Ishikawa (cell line): ENCODE measurements around the gene RNF111.

Source experiments
- CEBPB ChIP-seq: IDR thresholded peaks from 2 replicates; pipeline ENCODE4 v1.6.1; 2012
- CREB1 ChIP-seq: IDR thresholded peaks from 2 replicates; pipeline ENCODE4 v1.6.1; 2012; ENCODE audit warnings: low read depth
- EGR1 ChIP-seq: IDR thresholded peaks from 2 replicates; pipeline ENCODE4 v1.6.1; 2012
- EP300 ChIP-seq: IDR thresholded peaks from 2 replicates; pipeline ENCODE4 v1.6.1; 2012; ENCODE audit warnings: borderline replicate concordance
- FOXM1 ChIP-seq: IDR thresholded peaks from 2 replicates; pipeline ENCODE4 v1.6.1; 2012; ENCODE audit warnings: low read depth, borderline replicate concordance
- MAX ChIP-seq: IDR thresholded peaks from 2 replicates; pipeline ENCODE4 v1.6.1; 2012
- REST ChIP-seq: IDR thresholded peaks from 2 replicates; pipeline ENCODE4 v1.6.1; 2012; ENCODE audit warnings: low read depth, mild to moderate bottlenecking
- TAF1 ChIP-seq: IDR thresholded peaks from 2 replicates; pipeline ENCODE4 v1.6.1; 2012; ENCODE audit warnings: low read depth, mild to moderate bottlenecking
- USF1 ChIP-seq: IDR thresholded peaks from 2 replicates; pipeline ENCODE4 v1.6.1; 2012
- YY1 ChIP-seq: IDR thresholded peaks from 2 replicates; pipeline ENCODE4 v1.6.1; 2012; ENCODE audit warnings: low read depth

DNA sequence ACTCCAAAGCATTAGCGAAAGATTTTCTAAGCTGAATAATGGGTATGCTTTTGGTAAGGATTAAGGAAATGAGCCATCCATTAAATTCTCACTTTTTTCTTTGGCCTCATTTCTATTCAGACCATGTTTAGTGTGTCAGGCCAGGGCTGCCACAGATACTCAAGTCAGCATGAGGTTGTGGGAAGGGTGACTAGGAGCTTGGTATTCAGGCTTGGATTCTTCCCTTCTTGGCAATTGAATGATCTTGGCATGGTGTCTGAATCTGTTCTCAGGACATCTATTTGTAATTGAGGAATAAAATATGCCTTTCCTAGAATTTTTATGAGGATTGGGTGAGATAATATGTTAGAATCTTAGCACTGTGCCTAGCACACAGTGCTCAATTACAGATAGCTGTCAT lies 128.7 kb downstream of the RNF111 start:
- TF ChIP-seq YY1 (no peak), CEBPB (no peak), USF1 (no peak), REST (no peak), MAX (no peak), EGR1 (no peak), TAF1 (no peak), CREB1 (no peak), FOXM1 (no peak), EP300 (no peak)
